Endothelial cell of umbilical vein (primary cell): ENCODE measurements around the gene NEBL. TPM values are rescaled to one million over a fixed set of nuclear protein-coding genes. Genes with fewer than 3 reads are reported as not detected.

Source experiments
- BruUV-seq: library from RNA; stranded (reverse); fragments of 400-500 nt; replicated peaks from 2 replicates; lab custom pipeline; 2021; lab: Mats Ljungman, UMichigan
- CTCF ChIA-PET: fragments of 300-600, 350-600 bp; sonication (Branson Sonifier 250); formaldehyde crosslinking; loops from one replicate; lab custom pipeline; 2021; ENCODE audit warnings: antibody characterized with exemption, inconsistent platforms; lab: Charles Lee
- POLR2A ChIA-PET: fragments of 300-600, 350-600 bp; sonication (Branson Sonifier 250); formaldehyde crosslinking; loops from one replicate; lab custom pipeline; 2021; ENCODE audit warnings: antibody characterized with exemption, inconsistent platforms; lab: Charles Lee
- DNase-seq: peaks from one replicate; pipeline ENCODE4 v3.0.0-alpha.2; 2011; ENCODE audit warnings: low read depth, low spot score
- FAIRE-seq: peaks from 2 replicates; lab custom pipeline; 2011; peaks lifted over from hg19 to GRCh38; lab: Jason Lieb, UNC
- H2AFZ ChIP-seq: 2 replicates; pipeline ENCODE4 v1.6.0; 2012; ENCODE audit warnings: low read depth, low read length, control low read depth, inconsistent platforms
- H3K27ac ChIP-seq: 2 replicates; pipeline ENCODE4 v1.5.1; 2011; ENCODE audit warnings: low read depth, mild to moderate bottlenecking, control low read depth, low read length, moderate library complexity; ENCODE audit not compliant: insufficient read depth
- H3K27me3 ChIP-seq, 2 experiments: 2 replicates each; pipeline versions ENCODE4 v1.6.0 to v1.6.1; 2011; ENCODE audit warnings: low read length in 2 of 2, mixed read lengths in 1 of 2; ENCODE audit not compliant: control insufficient read depth in 2 of 2, insufficient read depth in 2 of 2
- H3K36me3 ChIP-seq, 2 experiments: 2 replicates in 1 of 2; 3 replicates in 1 of 2; pipeline ENCODE4 v1.5.1; 2011; ENCODE audit warnings: low read length in 2 of 2, mild to moderate bottlenecking in 1 of 2, moderate library complexity in 1 of 2; ENCODE audit not compliant: control insufficient read depth in 2 of 2, insufficient read depth in 2 of 2; ENCODE audit errors: extremely low read depth in 1 of 2
- H3K4me1 ChIP-seq: 3 replicates; pipeline ENCODE4 v1.5.1; 2011; ENCODE audit warnings: mild to moderate bottlenecking, low read length; ENCODE audit not compliant: control insufficient read depth, insufficient read depth; ENCODE audit errors: extremely low read depth
- H3K4me2 ChIP-seq: 2 replicates; pipeline ENCODE4 v1.6.1; 2011; ENCODE audit warnings: low read length, control low read depth, mixed read lengths; ENCODE audit not compliant: insufficient read depth
- H3K4me3 ChIP-seq, 3 experiments: fragments of 200-600 bp in 1 of 3; sonication (generic), shearing (Covaris generic) in 1 of 3; replicated peaks in 1 of 3; 2 replicates each; pipeline ENCODE4 v1.5.1; 2011 to 2016; ENCODE audit warnings: control low read depth in 3 of 3, low read length in 3 of 3, mild to moderate bottlenecking in 2 of 3, inconsistent platforms in 1 of 3, low read depth in 1 of 3, moderate library complexity in 1 of 3; ENCODE audit not compliant: insufficient read depth in 1 of 3
- H3K79me2 ChIP-seq: 2 replicates; pipeline ENCODE4 v1.6.0; 2012; ENCODE audit warnings: low read length, inconsistent platforms; ENCODE audit not compliant: control insufficient read depth, insufficient read depth
- H3K9ac ChIP-seq: replicated peaks from 2 replicates; pipeline ENCODE3; 2011; ENCODE audit warnings: low read length, control low read depth; ENCODE audit not compliant: insufficient read depth; ENCODE audit errors: extremely low read depth
- H3K9me1 ChIP-seq: replicated peaks from 3 replicates; pipeline ENCODE4 v1.6.0; 2011; ENCODE audit warnings: mild to moderate bottlenecking, low read length; ENCODE audit not compliant: control insufficient read depth, insufficient read depth; ENCODE audit errors: extremely low read depth
- H3K9me3 ChIP-seq: replicated peaks from 2 replicates; pipeline ENCODE4 v1.5.1; 2012; ENCODE audit warnings: low read length, inconsistent platforms; ENCODE audit not compliant: control insufficient read depth, insufficient read depth
- H4K20me1 ChIP-seq: replicated peaks from 2 replicates; pipeline ENCODE3; 2011; ENCODE audit warnings: mild to moderate bottlenecking, low read length; ENCODE audit not compliant: control insufficient read depth, insufficient read depth; ENCODE audit errors: extremely low read depth
- EZH2 ChIP-seq: IDR thresholded peaks from 2 replicates; pipeline ENCODE4 v1.6.1; 2012; ENCODE audit warnings: borderline replicate concordance, low read depth, mild to moderate bottlenecking, moderate library complexity, low read length, inconsistent platforms; ENCODE audit not compliant: severe bottlenecking
- FOS ChIP-seq: IDR thresholded peaks from 2 replicates; pipeline ENCODE4 v1.6.1; 2011; ENCODE audit warnings: mild to moderate bottlenecking, low read length, moderate library complexity, borderline replicate concordance; ENCODE audit not compliant: insufficient read depth
- GATA2 ChIP-seq: IDR thresholded peaks from 2 replicates; pipeline ENCODE4 v1.7.0; 2011; ENCODE audit warnings: low read depth, mild to moderate bottlenecking, moderate library complexity, mixed read lengths, low read length; ENCODE audit not compliant: insufficient read length, insufficient read depth
- JUN ChIP-seq: IDR thresholded peaks from 2 replicates; pipeline ENCODE4 v1.6.1; 2011; ENCODE audit warnings: borderline replicate concordance, low read depth; ENCODE audit not compliant: insufficient read length, insufficient read depth
- MYC ChIP-seq: IDR thresholded peaks from one replicate; pipeline ENCODE4 v1.6.1; 2011; ENCODE audit warnings: mild to moderate bottlenecking, low read depth, low read length
- POLR2A ChIP-seq: IDR thresholded peaks from 2 replicates; pipeline ENCODE4 v1.6.1; 2012; ENCODE audit warnings: low read depth, mild to moderate bottlenecking, control low read depth, low read length
- POLR2AphosphoS5 ChIP-seq: IDR thresholded peaks from 2 replicates; pipeline ENCODE4 v1.6.1; 2012; ENCODE audit warnings: low read depth, mild to moderate bottlenecking, control low read depth, low read length, moderate library complexity; ENCODE audit not compliant: insufficient read depth
- dilution Hi-C: fragments of 300-500 bp; cut with MboI; formaldehyde crosslinking; loops from one replicate; pipeline ENCODE4 v1.15.0; 2019; ENCODE audit warnings: low sequenced_read_pairs; ENCODE audit not compliant: extremely low pct_ligation_motif_present
- intact Hi-C: fragments of 100-400 bp; cut with micrococcal nuclease; formaldehyde crosslinking; loops from one replicate; pipeline ENCODE4 v1.10.0; 2022
- polyA plus RNA-seq, 4 experiments: library from polyadenylated mRNA; depleted of rRNA in 3 of 4; stranded (reverse) in 3 of 4; unstranded in 1 of 4; fragments of >200 nt; gene quantifications; 2 replicates each; pipeline versions ENCODE4 v1.2.1 to v1.2.3, GENCODE V29; 2011 to 2012; ENCODE audit warnings: missing spikeins in 1 of 4
- total RNA-seq: library from RNA; stranded (reverse); gene quantifications from 2 replicates; pipeline ENCODE4 v1.2.3, GENCODE V29; 2021
- TF ChIP-seq, protein P1 (sequence below): IDR thresholded peaks from 2 replicates; pipeline ENCODE4 v1.6.1; 2011; ENCODE audit not compliant: insufficient read depth, insufficient read length
- TF ChIP-seq, protein P2 (sequence below), 2 donors: IDR thresholded peaks; 1 replicate in 1 of 2; 2 replicates in 1 of 2; pipeline ENCODE4 v1.5.1; 2011; ENCODE audit warnings: low read length in 2 of 2, mild to moderate bottlenecking in 2 of 2, moderate library complexity in 2 of 2, control low read depth in 1 of 2, inconsistent platforms in 1 of 2, low read depth in 1 of 2; ENCODE audit not compliant: insufficient read depth in 1 of 2; ENCODE audit errors: extremely low read depth in 1 of 2

The NEBL gene
- total and polyA plus RNA-seq, 2 donors (not counting 3 experiments of a cell fraction or from before 2014, with no cell fraction given), result 0.17 to 0.66 TPM

DNA sequence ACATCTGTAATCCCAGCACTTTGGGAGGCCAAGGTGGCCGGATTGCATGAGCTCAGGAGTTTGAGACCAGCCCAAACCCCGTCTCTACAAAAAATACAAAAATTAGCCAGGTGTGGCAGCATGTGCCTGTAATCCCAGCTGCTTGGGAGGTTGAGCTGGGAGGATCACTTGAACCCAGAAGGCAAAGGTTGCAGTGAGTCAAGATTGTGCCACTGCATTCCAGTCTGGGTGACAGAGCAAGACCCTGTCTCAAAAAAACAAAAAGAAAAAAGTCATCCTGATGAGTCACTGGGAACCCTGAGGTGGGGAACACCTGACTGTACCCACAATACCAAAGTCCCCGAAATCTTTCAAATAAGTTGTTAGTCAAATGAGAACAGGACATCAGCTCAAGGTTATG, 80.0 kb downstream of the NEBL start:
- Histone ChIP-seq H3K27ac (no peak overlapping the region), H3K9me3 (no peaks in the 10 kb centered on the region), H3K27me3 (no peaks in the 10 kb centered on the region), H3K4me3 (no peak overlapping the region), H3K9me1 (no peaks in the 10 kb centered on the region), H2AFZ (no peak overlapping the region), H3K9ac (no peak overlapping the region), H3K4me1 (no peaks in the 10 kb centered on the region), H3K4me2 (no peak overlapping the region), H3K36me3 (no peaks in the 10 kb centered on the region), H4K20me1 (no peaks in the 10 kb centered on the region), H3K79me2 (no peaks in the 10 kb centered on the region)
- DNase-seq, result no peak
- no peak for FAIRE-seq
- BruUV-seq, result no TSS peak
- dilution Hi-C loops, result no loop called here
- ChIA-PET CTCF (no interaction called here), POLR2A (no interaction called here)
- intact Hi-C loops, result no loop called here
- TF ChIP-seq JUN (no peak), EZH2 (no peak), POLR2AphosphoS5 (no peak), FOS (no peak), GATA2 (no peak), POLR2A (no peak), MYC (no peak)
- TF ChIP-seq, protein P1, sequence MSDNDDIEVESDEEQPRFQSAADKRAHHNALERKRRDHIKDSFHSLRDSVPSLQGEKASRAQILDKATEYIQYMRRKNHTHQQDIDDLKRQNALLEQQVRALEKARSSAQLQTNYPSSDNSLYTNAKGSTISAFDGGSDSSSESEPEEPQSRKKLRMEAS, result no peak
- TF ChIP-seq, protein P2, sequence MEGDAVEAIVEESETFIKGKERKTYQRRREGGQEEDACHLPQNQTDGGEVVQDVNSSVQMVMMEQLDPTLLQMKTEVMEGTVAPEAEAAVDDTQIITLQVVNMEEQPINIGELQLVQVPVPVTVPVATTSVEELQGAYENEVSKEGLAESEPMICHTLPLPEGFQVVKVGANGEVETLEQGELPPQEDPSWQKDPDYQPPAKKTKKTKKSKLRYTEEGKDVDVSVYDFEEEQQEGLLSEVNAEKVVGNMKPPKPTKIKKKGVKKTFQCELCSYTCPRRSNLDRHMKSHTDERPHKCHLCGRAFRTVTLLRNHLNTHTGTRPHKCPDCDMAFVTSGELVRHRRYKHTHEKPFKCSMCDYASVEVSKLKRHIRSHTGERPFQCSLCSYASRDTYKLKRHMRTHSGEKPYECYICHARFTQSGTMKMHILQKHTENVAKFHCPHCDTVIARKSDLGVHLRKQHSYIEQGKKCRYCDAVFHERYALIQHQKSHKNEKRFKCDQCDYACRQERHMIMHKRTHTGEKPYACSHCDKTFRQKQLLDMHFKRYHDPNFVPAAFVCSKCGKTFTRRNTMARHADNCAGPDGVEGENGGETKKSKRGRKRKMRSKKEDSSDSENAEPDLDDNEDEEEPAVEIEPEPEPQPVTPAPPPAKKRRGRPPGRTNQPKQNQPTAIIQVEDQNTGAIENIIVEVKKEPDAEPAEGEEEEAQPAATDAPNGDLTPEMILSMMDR (IDR thresholded peaks at IDR 0.05; ENCODE audit: extremely low read depth in 1 of 2, insufficient read depth in 1 of 2, low read depth in 1 of 2, low read length in 2 of 2), result no peak
